Left ventricle myocardium superior (tissue), 1 donor: ENCODE data around the gene SLC7A8. TPM values are rescaled to one million over a fixed set of nuclear protein-coding genes. Genes with fewer than 3 reads are reported as not detected.
"Not testable (repeated sequence)": the region's sequence is repeated elsewhere in the genome, so short reads cannot be mapped to it uniquely, and the experiment has no call there.

ENCODE experiments used
- ATAC-seq: fragments of 200-7000 bp; cut with Tn5 transposase; one replicate; pipeline ENCODE4 v1.9.1; 2020; ENCODE audit warnings: mild to moderate bottlenecking, moderate library complexity
- DNase-seq: peaks from one replicate; pipeline ENCODE4 v3.0.0-alpha.2; 2020
- intact Hi-C: fragments of 100-400 bp; cut with micrococcal nuclease; formaldehyde crosslinking; loops from one replicate; pipeline ENCODE4 v1.11.0; 2022
- long read RNA-seq: library from polyadenylated mRNA; unstranded; transcript quantifications from one replicate; pipeline ENCODE4 v2.0.0, GENCODE V29; 2021
- total RNA-seq: library from RNA; stranded (reverse); fragmentation: NEBNext Ultra II Directional; extraction: Animal tissue kit (Norgen Biotek cat#: 25700); gene quantifications from one replicate; pipeline ENCODE4 v1.2.1, GENCODE V29; 2021
- donor health status: DM: no; HTN: yes; CAD: no; lungs with severe emphysema.

SLC7A8 gene
- 6.4 TPM for total RNA-seq
- long read RNA-seq, partial matches to known transcripts, result 0 of 1 reads
- long read RNA-seq, other reads (novel, unspliced or antisense), result 1 of 1 reads

DNA sequence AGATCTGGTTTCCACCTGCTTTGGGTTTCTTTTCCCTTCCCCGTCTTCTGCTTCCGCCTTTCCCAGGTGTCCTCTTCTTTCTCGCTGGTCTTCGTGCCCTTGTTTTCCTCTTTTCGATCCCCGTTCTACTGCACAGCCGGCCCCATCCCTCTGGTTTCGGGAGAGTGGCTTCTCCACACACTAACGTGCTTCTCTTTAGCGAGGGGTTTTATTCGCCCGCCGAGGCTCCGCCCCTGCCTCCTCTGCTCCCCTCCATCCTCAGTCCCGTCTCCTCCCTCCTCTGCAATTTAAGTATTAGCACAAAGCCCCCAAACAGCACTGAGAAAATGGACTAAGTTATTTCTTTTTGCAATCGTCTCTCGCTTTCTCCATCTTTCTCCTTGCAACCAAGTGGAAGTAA lies at the start of gene SLC7A8:
Gene SLC7A8, minus strand, starts transcription at position 182 of the 400 bp plus-strand sequence. CDS start 746 bp downstream, outside the sequence.
- ATAC-seq (peak; percentile 80), DNase-seq (peak; percentile 62)
- intact Hi-C loops, result no loop called here

DNA sequence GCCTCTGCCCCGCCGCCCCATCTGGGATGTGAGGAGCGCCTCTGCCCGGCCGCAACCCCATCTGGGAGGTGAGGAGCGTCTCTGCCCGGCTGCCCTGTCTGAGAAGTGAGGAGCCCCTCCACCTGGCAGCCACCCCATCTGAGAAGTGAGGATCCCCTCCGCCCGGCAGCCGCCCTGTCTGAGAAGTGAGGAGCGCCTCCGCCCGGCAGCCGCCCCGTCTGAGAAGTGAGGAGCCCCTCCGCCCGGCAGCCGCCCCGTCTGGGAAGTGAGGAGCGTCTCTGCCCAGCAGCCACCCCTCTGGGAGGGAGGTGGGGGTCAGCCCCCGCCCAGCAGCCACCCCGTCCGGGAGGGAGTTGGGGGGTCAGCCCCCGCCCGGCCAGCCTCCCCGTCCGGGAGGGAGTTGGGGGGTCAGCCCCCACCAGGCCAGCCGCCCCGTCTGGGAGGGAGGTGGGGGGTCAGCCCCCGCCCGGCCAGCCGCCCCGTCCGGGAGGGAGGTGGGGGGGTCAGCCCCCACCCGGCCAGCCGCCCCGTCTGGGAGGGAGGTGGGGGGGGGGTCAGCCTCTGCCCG lies 48.9 kb upstream of the SLC7A8 start:
- ATAC-seq, intact Hi-C loops, DNase-seq: not testable (repeated sequence)

DNA sequence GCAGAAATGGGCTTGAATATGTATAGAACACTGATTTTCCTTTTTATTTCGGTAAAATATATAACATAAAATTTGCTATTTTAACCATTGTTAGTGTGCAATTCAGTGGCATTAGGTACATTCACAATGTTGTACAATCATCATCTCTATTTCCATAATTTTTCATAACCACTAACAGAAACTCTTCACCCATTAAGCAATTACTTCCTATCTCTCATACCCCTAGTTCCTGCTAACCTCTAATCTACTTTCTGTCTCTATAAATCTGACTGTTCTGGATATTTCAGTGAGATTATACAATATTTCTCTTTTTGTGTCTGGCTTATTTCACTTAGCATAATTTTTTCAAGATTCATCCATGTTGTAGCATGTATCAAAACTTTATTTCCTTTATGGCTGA lies 45.4 kb upstream of the SLC7A8 start:
- intact Hi-C loops, result no loop called here
- no peak for ATAC-seq
- DNase-seq, result no peak

- ATAC-seq (no peak), DNase-seq (no peak)
- intact Hi-C loops, result no loop called here
Observed at GRCh38 chr14:23227566-23227965, 44.1 kb upstream of the SLC7A8 start.

DNA sequence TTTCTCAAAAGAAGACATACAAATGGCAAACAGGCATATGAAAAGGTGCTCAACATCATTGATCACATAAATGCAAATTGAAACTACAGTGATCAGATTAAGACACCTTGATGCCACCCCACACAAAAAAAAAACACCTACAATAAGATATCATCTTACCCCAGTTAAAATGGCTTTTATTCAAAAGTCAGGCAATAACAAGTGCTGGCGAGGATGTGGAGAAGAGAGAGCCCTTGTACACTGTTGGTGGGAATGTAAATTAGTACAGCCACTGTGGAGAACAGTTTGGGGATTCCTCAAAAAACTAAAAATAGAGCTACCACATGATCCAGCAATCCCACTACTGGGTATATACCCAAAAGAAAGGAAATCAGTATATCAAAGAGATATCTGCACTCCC lies 41.5 kb upstream of the SLC7A8 start:
- ATAC-seq, DNase-seq, intact Hi-C loops: not testable (repeated sequence)

GRCh38 chr14:23219075-23219474 lies 35.6 kb upstream of the SLC7A8 start:
- ATAC-seq, result no peak
- no peak for DNase-seq
- intact Hi-C loops, result no loop called here

- intact Hi-C loops, result no loop called here
- DNase-seq, result no peak
- no peak for ATAC-seq
Observed at GRCh38 chr14:23217032-23218020, 33.9 kb upstream of the SLC7A8 start.

DNA sequence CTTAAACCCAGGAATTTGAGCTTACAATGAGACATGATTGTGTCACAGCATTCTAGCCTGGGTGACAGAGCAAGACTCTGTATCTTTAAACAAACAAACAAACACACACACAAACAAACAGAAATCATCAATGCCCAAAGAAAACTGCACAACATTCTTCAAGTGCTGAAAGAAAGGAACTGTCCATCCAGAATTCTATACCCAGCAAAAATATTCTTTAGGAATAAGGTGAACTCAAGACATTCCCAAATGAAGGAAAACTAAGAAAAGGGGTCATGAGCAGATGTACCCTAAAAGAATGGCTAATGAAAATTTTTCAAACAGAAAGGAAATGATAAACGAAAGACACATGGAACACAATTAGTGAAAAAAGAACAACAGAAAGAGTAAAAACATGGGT lies 32.0 kb upstream of the SLC7A8 start:
- intact Hi-C loops, result no loop called here
- no peak for ATAC-seq
- no peak for DNase-seq

GRCh38 chr14:23209651-23210423 lies 26.4 kb upstream of the SLC7A8 start:
- ATAC-seq (no peak), DNase-seq (no peak)
- intact Hi-C loops, result no loop called here

DNA sequence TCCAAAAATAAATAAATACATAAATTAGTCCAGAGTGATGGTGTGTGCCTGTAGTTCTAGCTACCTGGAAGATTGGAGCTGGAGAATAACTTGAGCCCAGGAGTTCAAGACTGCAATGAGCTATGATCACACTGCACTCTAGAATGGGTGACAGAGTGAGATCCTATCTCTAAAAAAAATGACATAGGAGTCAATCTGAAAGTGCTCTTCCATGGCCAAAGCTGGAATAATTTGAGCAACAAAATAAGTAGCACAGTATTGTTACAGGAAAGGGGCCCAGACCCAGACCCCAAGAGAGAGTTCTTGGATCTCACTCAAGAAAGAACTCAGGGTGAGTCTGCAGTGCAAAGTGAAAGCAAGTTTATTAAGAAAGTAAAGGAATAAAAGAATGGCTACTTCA lies 24.9 kb upstream of the SLC7A8 start:
- ATAC-seq, result no peak
- no peak for DNase-seq
- intact Hi-C loops, result no loop called here

GRCh38 chr14:23207146-23207540 lies 23.7 kb upstream of the SLC7A8 start:
- ATAC-seq (no peak), DNase-seq (no peak)
- intact Hi-C loops, result no loop called here

DNA sequence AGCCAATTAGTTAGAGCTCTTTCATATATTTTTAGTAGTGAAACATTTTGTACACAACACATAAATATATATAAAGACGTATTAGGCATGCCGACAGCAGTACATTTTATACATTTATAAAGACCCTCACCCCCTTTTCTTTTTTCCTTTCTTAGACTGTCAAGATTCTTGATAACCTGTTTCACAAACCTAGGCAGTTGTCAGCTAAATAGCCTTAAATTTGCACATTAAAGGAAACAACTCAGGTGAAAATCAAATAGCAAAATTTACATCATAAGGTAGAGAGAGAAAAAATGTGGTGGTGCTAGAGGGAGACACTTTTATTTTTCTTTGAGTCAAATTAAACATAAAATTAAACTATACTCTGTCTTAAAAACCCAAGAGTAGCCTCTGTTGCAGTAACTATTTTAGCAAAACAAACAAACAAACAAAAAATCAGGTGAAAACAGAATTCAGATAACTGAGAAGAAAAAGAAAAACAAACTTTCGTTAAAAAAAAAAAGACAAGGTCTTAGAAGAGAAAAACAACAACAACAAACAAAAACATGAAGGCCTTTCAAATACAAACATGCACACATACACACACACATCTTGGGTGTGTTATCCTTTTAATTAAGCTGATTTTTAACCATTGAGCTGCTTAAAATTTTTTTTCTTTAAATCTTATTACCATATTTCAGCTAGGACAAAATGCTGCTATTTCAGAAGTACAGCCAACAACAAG lies 23.1 kb upstream of the SLC7A8 start:
- intact Hi-C loops, result no loop called here
- ATAC-seq (no peak), DNase-seq (no peak)

- intact Hi-C loops, result no loop called here
- ATAC-seq (no peak), DNase-seq (no peak)
Observed at GRCh38 chr14:23202001-23202400, 18.5 kb upstream of the SLC7A8 start.

DNA sequence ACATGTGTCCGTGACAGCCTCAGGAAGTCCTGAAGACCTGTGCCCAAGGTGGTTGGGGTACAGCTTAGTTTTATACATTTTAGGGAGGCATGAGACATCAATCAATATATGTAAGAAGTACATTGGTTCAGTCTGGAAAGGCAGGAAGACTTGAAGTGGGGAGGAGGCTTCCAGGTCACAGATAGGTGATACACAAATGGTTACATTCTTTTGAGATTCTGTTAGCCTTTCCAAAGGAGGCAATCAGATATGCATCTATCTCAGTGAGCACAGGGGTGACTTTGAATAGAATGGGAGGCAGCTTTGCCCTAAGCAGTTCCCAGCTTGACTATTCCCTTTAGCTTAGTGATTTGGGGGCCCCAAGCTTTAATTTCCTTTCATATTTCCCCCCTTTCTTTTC lies 15.7 kb upstream of the SLC7A8 start:
- ATAC-seq, DNase-seq, intact Hi-C loops: not testable (repeated sequence)

DNA sequence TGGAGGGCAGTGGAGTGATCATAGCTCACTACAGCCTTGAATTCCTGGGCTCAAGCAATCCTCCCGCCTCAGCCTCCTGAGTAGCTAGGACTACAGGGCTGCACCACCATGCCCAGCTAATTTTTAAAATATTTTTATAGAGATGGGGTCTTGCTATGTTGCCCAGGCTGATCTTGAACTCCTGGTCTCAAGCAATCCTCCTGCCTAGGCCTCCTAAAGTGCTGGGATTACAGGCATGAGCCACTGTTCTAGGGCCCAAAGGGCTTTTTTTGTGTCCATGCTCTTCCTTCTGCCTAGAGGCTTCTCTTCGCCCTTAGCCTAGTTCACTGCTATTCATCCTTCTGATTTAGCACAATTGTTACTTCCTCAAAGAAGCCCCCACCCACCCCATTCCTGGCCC lies 13.0 kb upstream of the SLC7A8 start:
- DNase-seq, intact Hi-C loops, ATAC-seq: not testable (repeated sequence)

DNA sequence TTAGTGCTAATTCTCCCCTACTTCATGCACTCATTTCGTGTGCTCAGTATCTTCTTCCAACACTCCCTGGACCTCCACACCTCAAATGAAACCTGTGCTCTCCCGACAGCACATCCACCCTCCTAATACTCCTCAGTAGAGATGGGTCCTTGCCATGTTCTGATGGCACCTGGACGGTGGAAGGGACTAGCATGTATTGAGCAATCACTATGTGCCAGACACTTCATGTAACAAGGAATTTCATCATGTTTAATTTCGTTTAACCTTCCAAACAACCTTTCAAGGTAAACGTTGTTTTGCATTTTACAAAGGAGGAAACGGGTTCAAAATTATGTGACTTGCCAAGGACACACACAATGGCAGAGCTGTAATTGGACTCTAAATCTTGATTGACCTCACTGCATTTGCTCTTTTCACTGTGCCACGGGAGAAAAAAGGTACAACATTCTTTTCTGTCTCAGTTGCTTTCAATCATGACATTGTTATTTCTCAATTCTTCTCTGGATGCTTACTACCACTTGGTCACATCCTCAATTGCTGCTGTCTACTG lies 12.2 kb upstream of the SLC7A8 start:
- intact Hi-C loops, result no loop called here
- no peak for ATAC-seq
- no peak for DNase-seq

- ATAC-seq (no peak), DNase-seq (no peak)
- intact Hi-C loops, result no loop called here
Observed at GRCh38 chr14:23193432-23193831, 10.0 kb upstream of the SLC7A8 start.

- ATAC-seq, result no peak
- intact Hi-C loops, result loop anchor here (1.0 kb wide), 1 partner anchor 68 kb away; no protein-coding TSS in a partner anchor
- no peak for DNase-seq
Observed at GRCh38 chr14:23187925-23188324, 4.5 kb upstream of the SLC7A8 start.
